CD4-positive, alpha-beta T cell treated with Interleukin-17A for 1 hour (primary cell): ENCODE results near the gene LIMCH1.

ENCODE experiments used
- DNase-seq: peaks from one replicate; pipeline ENCODE4 v3.0.0-alpha.2; 2020

Gene LIMCH1

GRCh38 chr4:41745292-41746024, 207.5 kb downstream of the LIMCH1 start:
- no peak for DNase-seq

- DNase-seq, result no peak
Measured at GRCh38 chr4:41746025-41746439, 208.1 kb downstream of the LIMCH1 start.

- no peak for DNase-seq
Measured at GRCh38 chr4:41746440-41747229, 208.7 kb downstream of the LIMCH1 start.

- no peak for DNase-seq
Measured at GRCh38 chr4:41747230-41748055, 209.5 kb downstream of the LIMCH1 start.

GRCh38 chr4:41748074-41748570, 210.2 kb downstream of the LIMCH1 start:
- no peak for DNase-seq

GRCh38 chr4:41748571-41749475, 210.9 kb downstream of the LIMCH1 start, which contains the start of gene PHOX2B:
TSS of gene PHOX2B (minus strand) at chr4:41748725. CDS start at chr4:41748610, 115 bp downstream.
- no peak for DNase-seq

- DNase-seq, result no peak
Measured at GRCh38 chr4:41749631-41750039, 211.7 kb downstream of the LIMCH1 start.
